Fibroblast of lung (primary cell): ENCODE results near the gene PHLDA2.

Experiments used
- CTCF ChIP-seq, 2 donors: IDR thresholded peaks in 1 of 2; conservative IDR thresholded peaks in 1 of 2; 1 replicate in 1 of 2; 2 replicates in 1 of 2; pipeline ENCODE4 v1.5.1; 2011 to 2012; ENCODE audit warnings: low read length in 2 of 2, control low read depth in 1 of 2, inconsistent platforms in 1 of 2, low read depth in 1 of 2, mild to moderate bottlenecking in 1 of 2
- EZH2 ChIP-seq: IDR thresholded peaks from 2 replicates; pipeline ENCODE4 v1.5.1; 2012; ENCODE audit warnings: low read length, control low read depth, mild to moderate bottlenecking; ENCODE audit errors: missing control alignments

- TF ChIP-seq CTCF (conservative IDR thresholded peaks at IDR 0.05 in 1 of 2, IDR thresholded peaks at IDR 0.05 in 1 of 2; ENCODE audit: low read depth in 1 of 2, low read length in 2 of 2) (no peak), EZH2 (no peak)
Measured at GRCh38 chr11:2931420-2931746, 2.2 kb upstream of the PHLDA2 start.
